ENCODE data around the gene NRP1. TPM values are rescaled to one million over a fixed set of nuclear protein-coding genes. Genes with fewer than 3 reads are reported as not detected.
"Not testable (repeated sequence)": the region's sequence is repeated elsewhere in the genome, so short reads cannot be mapped to it uniquely, and the experiment has no call there.

The NRP1 gene
- total RNA-seq (2014; rRNA removed): 482 and 555 TPM in 2 replicates
- percentile 100 among the genes with signal in this experiment for Bru-seq, nascent RNA
- percentile 99 among the genes with signal in this experiment for BruChase-seq, experiment 1, labeled RNA remaining after a 6-hour chase
- BruChase-seq, experiment 2, labeled RNA remaining after a 2-hour chase: percentile 100 among the genes with signal in this experiment
- long read RNA-seq, full-length matches to known transcripts: 819 of 2,309 reads
- long read RNA-seq, partial matches to known transcripts: 612 of 2,309 reads
- long read RNA-seq, other reads (novel, unspliced or antisense): 878 of 2,309 reads

DNA sequence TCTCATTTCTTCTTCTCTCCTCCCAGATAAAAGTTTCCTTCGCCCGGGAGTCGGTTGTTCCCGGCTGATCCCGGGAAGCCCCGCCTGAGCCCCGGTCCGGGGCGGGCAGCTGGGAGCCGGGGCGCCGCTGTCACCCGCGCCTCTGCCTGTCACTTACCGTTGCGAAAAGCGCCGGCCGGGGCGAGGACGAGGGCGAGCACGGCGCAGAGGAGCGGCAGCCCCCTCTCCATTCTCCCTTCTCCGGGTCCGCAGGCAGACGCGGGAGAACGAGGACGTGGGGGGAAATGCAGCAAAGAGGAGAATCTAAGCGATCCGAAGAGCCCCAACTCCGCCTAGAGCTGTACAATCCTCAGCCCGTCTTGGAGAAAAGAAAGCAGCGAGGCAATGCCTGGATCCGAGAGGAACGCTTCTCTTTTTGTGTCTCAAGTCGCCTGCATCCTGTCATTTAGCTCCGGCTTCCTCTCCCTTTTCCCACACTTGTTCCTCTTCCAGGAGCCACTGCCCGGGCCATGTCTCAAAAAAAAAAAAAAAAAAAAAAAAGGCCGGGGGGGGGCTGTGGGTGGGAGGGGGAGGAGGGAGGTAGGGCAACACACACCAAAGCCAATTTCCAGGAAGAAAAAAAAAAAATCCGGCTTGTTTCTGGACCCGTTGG is at the start of gene NRP1:
Gene NRP1, minus strand, starts transcription at position 515 of the 652 bp plus-strand sequence. Its CDS starts 285 bp downstream, at position 230.
- intact Hi-C loops (cut with micrococcal nuclease): loop anchor here (5.0 to 10.0 kb wide), 5 partner anchors 568 to 1671 kb away; no protein-coding TSS in a partner anchor
- Histone ChIP-seq H2AFZ (ENCODE audit: low read length) (peak within 1 kb of the TSS; percentile 46), H4K20me1 (ENCODE audit: low read length) (peaks cover 47% of the 10 kb centered on the region), H3K9ac (ENCODE audit: low read length) (peak within 1 kb of the TSS; percentile 89), H3K9me2 (replicated peaks; ENCODE audit: low read length) (no peaks in the 10 kb centered on the region), H3K27ac (ENCODE audit: low read length) (peak within 1 kb of the TSS; percentile 86), H3F3A (ENCODE audit: low read length, unreplicated experiment) (peaks cover 11% of the 10 kb centered on the region), H3K4me2 (ENCODE audit: low read length) (peak within 1 kb of the TSS; percentile 79), H3K4me1 (ENCODE audit: insufficient read depth, low read length) (peaks cover 33% of the 10 kb centered on the region), H3K79me2 (ENCODE audit: low read length) (peaks cover 97% of the 10 kb centered on the region), H3K9me3 (ENCODE audit: low read length) (no peaks in the 10 kb centered on the region), H3K4me3 (ENCODE audit: low read length) (peak within 1 kb of the TSS; percentile 69), H3K27me3 (ENCODE audit: low read length) (no peaks in the 10 kb centered on the region), H3K36me3 (ENCODE audit: low read depth, low read length) (peaks cover 45% of the 10 kb centered on the region)
- no TSS peak for BruUV-seq (replicated peaks)
- DNase-seq (peak; percentile 97), ATAC-seq (no peak)
- TF ChIP-seq, protein P1, sequence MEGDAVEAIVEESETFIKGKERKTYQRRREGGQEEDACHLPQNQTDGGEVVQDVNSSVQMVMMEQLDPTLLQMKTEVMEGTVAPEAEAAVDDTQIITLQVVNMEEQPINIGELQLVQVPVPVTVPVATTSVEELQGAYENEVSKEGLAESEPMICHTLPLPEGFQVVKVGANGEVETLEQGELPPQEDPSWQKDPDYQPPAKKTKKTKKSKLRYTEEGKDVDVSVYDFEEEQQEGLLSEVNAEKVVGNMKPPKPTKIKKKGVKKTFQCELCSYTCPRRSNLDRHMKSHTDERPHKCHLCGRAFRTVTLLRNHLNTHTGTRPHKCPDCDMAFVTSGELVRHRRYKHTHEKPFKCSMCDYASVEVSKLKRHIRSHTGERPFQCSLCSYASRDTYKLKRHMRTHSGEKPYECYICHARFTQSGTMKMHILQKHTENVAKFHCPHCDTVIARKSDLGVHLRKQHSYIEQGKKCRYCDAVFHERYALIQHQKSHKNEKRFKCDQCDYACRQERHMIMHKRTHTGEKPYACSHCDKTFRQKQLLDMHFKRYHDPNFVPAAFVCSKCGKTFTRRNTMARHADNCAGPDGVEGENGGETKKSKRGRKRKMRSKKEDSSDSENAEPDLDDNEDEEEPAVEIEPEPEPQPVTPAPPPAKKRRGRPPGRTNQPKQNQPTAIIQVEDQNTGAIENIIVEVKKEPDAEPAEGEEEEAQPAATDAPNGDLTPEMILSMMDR (conservative IDR thresholded peaks at IDR 0.05; ENCODE audit: low read depth, low read length): no peak
- no peak for TF ChIP-seq EZH2 (IDR thresholded peaks at IDR 0.05; ENCODE audit: low read length, unreplicated experiment)
- ChIA-PET CTCF (interaction anchor here (0.6 to 2.2 kb wide), 6 partner anchors 32 to 1304 kb away, joined by 3 to 19 read pairs (median 6); no protein-coding TSS in a partner anchor), POLR2A (ENCODE audit: unreplicated experiment) (interaction anchor here (0.5 to 1.2 kb wide), 19 partner anchors 31 to 1194 kb away, joined by 3 to 34 read pairs (median 4); no protein-coding TSS in a partner anchor)

DNA sequence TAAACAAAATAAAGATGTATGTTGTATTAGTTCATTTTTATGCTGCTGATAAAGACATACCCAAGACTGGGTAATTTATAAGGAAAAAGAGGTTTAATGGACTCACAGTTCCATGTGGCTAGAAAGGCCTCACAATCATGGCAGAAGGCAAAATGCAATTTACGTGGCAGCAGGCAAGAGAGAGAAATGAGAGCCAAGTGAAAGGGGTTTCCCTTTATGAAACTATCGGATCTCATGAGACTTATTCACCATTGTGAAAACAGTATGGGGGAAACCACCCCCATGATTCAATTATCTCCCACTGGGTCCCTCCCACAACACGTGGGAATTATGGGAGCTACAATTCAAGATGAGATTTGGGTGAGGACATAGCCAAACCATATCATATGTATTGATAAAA is 49.7 kb upstream of the NRP1 start:
- H3K9me3 ChIP-seq (ENCODE audit: low read length); H2AFZ ChIP-seq (ENCODE audit: low read length); intact Hi-C loops (cut with micrococcal nuclease); H3K27me3 ChIP-seq (ENCODE audit: low read length); DNase-seq; H3K9ac ChIP-seq (ENCODE audit: low read length); H4K20me1 ChIP-seq (ENCODE audit: low read length); H3K4me3 ChIP-seq (ENCODE audit: low read length); H3K79me2 ChIP-seq (ENCODE audit: low read length); ATAC-seq; H3K27ac ChIP-seq (ENCODE audit: low read length); H3F3A ChIP-seq (ENCODE audit: low read length, unreplicated experiment); H3K4me1 ChIP-seq (ENCODE audit: insufficient read depth, low read length); POLR2A ChIA-PET (ENCODE audit: unreplicated experiment); H3K36me3 ChIP-seq (ENCODE audit: low read depth, low read length); CTCF ChIA-PET; BruUV-seq (replicated peaks); H3K4me2 ChIP-seq (ENCODE audit: low read length); H3K9me2 ChIP-seq (replicated peaks; ENCODE audit: low read length): not testable (repeated sequence)

DNA sequence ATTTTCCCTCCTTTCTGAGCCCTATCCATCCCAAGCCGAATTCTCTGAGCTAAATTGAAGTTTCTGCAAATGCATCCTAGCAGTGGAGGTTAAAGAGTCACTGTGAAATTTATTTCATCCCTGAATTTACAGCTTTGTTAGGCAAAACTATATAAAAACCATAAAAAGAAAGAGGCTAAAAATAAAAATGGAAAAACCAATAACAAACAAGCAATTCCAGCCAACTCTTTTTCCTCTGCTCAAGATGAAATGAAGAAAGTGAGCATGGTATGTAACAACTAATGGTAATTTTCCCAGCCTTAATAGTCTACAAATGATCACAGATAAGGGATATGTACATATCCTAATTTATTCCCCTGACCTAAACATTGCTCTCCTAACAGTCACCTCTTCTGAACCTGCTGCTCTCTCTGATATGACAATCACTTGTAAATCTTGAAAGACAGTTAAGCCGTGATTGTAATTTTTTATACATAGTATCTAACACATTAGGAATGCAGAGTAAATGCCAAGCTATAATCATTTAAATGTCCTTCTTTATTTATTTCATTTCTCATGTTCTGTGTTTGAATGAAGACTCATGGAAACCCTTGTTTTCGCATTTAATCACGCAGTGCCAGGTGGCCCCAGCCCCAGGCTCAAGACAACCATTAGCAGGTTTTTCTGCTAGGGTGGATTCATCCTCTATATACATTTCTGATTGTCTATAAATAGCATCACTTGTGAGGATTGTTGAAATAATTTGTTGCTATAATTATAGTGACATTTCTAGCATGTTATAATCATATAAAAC is 48.6 kb upstream of the NRP1 start:
- H3K9me3 ChIP-seq (ENCODE audit: low read length): no peaks in the 10 kb centered on the region
- ChIA-PET CTCF (no interaction called here), POLR2A (ENCODE audit: unreplicated experiment) (interaction anchor here (0.6 to 0.7 kb wide), 2 partner anchors 69 to 151 kb away, joined by 3 to 4 read pairs; no protein-coding TSS in a partner anchor)
- H4K20me1 ChIP-seq (ENCODE audit: low read length): no peaks in the 10 kb centered on the region
- TF ChIP-seq EZH2phosphoT487 (IDR thresholded peaks at IDR 0.05; ENCODE audit: borderline replicate concordance, low read length): no peak
- no peak for TF ChIP-seq EZH2 (IDR thresholded peaks at IDR 0.05; ENCODE audit: low read length, unreplicated experiment)
- TF ChIP-seq, protein P1 (conservative IDR thresholded peaks at IDR 0.05; ENCODE audit: low read depth, low read length): no peak
- H3F3A ChIP-seq (ENCODE audit: low read length, unreplicated experiment): peaks cover under 1% of the 10 kb centered on the region
- no peaks in the 10 kb centered on the region for H3K79me2 ChIP-seq (ENCODE audit: low read length)
- peak; percentile 41 for ATAC-seq
- no peak overlapping the region for H3K4me2 ChIP-seq (ENCODE audit: low read length)
- no peak overlapping the region for H3K4me3 ChIP-seq (ENCODE audit: low read length)
- intact Hi-C loops (cut with micrococcal nuclease): no loop called here
- 0 out of 2 replicates have a peak, but pooled peaks cover 3% of the 10 kb centered on the region for H3K9me2 ChIP-seq (replicated peaks; ENCODE audit: low read length)
- H3K36me3 ChIP-seq (ENCODE audit: low read depth, low read length): no peaks in the 10 kb centered on the region
- no peak overlapping the region for H3K27ac ChIP-seq (ENCODE audit: low read length)
- H3K4me1 ChIP-seq (ENCODE audit: insufficient read depth, low read length): peaks cover 3% of the 10 kb centered on the region
- H3K27me3 ChIP-seq (ENCODE audit: low read length): no peaks in the 10 kb centered on the region
- no TSS peak for BruUV-seq (replicated peaks)
- H3K9ac ChIP-seq (ENCODE audit: low read length): no peak overlapping the region
- no peak for DNase-seq
- H2AFZ ChIP-seq (ENCODE audit: low read length): no peak overlapping the region

Measured in PC-3 (cell line).